Bronchial epithelial cell (primary cell): ENCODE measurements around the gene TOR4A. TPM values are rescaled to one million over a fixed set of nuclear protein-coding genes. Genes with fewer than 3 reads are reported as not detected.
A peak's percentile ranks its signal among the peaks of the same experiment; 100 is the strongest.

Experiments used
- DNase-seq: peaks from one replicate; pipeline ENCODE4 v3.0.0-alpha.2; 2010; ENCODE audit warnings: low read depth
- FAIRE-seq: peaks from 2 replicates; lab custom pipeline; 2011; peaks lifted over from hg19 to GRCh38; lab: Jason Lieb, UNC
- H3K27me3 ChIP-seq: 2 replicates; pipeline ENCODE4 v1.5.1; 2011; ENCODE audit warnings: low read length; ENCODE audit not compliant: control insufficient read depth, insufficient read depth
- H3K36me3 ChIP-seq: 2 replicates; pipeline ENCODE4 v1.5.1; 2011; ENCODE audit warnings: low read length; ENCODE audit not compliant: control insufficient read depth, insufficient read depth
- H3K4me3 ChIP-seq: 2 replicates; pipeline ENCODE4 v1.5.1; 2011; ENCODE audit warnings: mild to moderate bottlenecking, low read depth, low read length, control low read depth
- total RNA-seq: library from RNA; depleted of rRNA; stranded (reverse); fragments of >200 nt; gene quantifications from 2 replicates; pipeline ENCODE4 v1.2.1, GENCODE V29; 2014
- TF ChIP-seq, protein P1 (sequence below): IDR thresholded peaks from 2 replicates; pipeline ENCODE4 v1.5.1; 2011; ENCODE audit warnings: mild to moderate bottlenecking, moderate library complexity, low read length, control low read depth, inconsistent platforms; ENCODE audit not compliant: insufficient read depth, severe bottlenecking

TOR4A gene
- total RNA-seq, 1 donor from 2014 or later, result 18.7 TPM

DNA sequence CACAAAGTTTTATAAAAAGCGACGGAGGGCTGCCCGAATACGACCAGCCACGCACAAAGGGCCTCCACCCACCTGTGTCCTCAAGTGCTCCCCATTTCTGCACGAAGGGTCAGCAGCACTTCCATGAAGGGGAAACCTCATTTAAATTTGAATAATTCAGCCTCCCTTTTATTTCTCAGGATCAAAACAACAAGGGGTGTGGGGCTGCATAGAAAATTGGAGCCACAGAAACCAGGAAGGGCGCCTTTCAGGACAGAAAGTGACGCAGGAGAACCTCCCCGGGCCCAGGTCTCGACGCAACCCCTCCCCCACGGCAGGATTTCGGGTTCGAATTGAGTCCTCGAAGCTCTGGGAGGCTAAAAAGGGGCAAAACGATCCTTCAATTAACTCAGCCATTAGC lies 22.4 kb downstream of the TOR4A start:
- FAIRE-seq (no peak), DNase-seq (no peak)
- Histone ChIP-seq H3K36me3 (no peaks in the 10 kb centered on the region), H3K27me3 (no peaks in the 10 kb centered on the region), H3K4me3 (peak overlapping the region; percentile 75)
- TF ChIP-seq, protein P1, sequence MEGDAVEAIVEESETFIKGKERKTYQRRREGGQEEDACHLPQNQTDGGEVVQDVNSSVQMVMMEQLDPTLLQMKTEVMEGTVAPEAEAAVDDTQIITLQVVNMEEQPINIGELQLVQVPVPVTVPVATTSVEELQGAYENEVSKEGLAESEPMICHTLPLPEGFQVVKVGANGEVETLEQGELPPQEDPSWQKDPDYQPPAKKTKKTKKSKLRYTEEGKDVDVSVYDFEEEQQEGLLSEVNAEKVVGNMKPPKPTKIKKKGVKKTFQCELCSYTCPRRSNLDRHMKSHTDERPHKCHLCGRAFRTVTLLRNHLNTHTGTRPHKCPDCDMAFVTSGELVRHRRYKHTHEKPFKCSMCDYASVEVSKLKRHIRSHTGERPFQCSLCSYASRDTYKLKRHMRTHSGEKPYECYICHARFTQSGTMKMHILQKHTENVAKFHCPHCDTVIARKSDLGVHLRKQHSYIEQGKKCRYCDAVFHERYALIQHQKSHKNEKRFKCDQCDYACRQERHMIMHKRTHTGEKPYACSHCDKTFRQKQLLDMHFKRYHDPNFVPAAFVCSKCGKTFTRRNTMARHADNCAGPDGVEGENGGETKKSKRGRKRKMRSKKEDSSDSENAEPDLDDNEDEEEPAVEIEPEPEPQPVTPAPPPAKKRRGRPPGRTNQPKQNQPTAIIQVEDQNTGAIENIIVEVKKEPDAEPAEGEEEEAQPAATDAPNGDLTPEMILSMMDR, result no peak

DNA sequence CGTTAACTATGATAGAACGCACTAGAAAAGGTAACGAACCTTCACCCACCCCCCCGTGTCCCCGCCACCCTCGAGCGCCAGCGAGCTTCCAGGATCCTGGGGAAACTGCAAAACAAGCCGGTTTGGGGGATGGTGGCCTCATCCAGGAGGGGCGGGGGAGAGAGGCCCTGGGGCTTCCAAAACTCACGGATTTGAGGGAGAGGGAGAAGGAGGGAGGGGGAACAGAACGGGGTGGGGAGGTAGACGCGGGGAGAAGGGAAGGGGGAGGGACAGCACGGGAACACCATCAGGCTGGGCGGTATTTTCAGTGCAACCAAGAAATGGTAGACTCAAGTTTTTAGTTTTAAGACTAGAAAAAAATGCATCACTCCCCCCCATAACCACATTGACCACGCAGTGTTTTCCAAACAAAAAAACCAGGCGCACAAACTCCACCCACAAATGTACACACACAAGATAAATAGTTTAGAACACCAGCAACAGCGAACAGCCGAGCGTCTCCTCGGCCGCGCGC lies 23.1 kb downstream of the TOR4A start:
- TF ChIP-seq, protein P1, result no peak
- DNase-seq, result no peak
- Histone ChIP-seq H3K4me3 (peak overlapping the region; percentile 75), H3K27me3 (no peaks in the 10 kb centered on the region), H3K36me3 (no peaks in the 10 kb centered on the region)
- no peak for FAIRE-seq

DNA sequence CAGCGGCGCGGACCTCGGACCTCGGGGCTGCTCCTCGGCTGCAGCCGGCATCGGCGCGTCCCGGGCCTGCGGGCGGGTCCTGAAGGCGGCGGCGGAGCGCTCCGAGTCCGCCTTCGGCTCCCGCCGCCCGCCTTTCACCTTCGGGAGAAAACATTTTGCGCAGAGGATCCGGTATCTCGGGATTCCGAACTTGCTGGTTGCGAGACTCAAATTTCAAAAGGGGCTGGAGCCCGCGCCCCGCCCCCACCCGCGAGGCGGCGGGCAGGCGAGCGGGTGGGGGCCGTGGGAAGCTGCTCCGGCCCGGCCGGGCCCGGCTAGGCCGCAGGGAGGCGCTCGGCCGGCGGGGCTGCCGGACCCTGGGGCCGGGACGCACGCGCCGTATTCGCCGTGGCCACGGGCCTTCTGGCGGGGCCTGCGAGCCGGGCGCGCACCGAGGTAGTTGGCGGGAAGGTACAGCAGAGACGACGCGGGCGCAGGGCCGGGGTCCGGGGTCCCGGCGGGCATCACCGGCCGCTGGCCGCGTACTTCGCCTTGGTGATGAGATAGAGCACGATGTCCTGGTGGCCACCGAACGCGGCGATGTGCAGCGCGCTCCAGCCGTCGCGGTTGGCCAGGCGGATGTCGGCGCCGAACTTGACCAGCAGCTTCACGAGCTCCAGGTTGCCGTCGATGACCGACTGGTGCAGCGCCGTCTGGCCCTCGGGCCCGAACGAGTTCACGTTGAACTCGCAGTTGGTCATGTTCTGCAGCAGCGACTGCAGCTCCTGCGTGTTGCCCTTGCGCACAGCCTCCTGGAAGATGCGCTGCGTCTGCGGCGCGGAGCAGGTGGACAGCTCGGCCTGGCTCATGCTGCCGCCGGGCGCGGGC lies 23.8 kb downstream of the TOR4A start:
- H3K36me3 ChIP-seq, result no peaks in the 10 kb centered on the region

DNA sequence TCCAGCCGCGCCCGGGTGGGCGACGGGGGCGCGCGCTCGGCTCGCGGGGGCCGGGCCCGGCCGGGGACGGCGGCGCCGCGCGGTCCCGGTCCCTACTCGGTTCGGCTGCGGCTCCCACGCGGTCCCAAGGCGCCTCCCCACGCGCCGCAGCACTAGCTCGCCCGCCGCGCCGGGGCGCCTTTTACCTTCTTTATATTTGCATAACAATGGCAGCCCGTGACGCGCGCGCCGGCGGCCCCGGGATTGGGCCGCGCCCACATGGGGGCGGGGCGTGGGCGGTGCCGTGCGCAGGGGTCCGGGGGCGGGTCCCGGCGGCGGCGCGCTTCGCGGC lies 24.6 kb downstream of the TOR4A start, which contains the start of gene NRARP:
Gene NRARP, minus strand, starts transcription at position 154 of the 331 bp plus-strand sequence. CDS start 343 bp downstream, outside the sequence.
- DNase-seq (peak; percentile 42), FAIRE-seq (no peak)
- H3K27me3 ChIP-seq, result no peaks in the 10 kb centered on the region

More for the DNA sequence above, 23.8 kb downstream of the TOR4A start:
- DNase-seq (no peak), FAIRE-seq (no peak)
- peak overlapping the region; percentile 75 for H3K4me3 ChIP-seq
- TF ChIP-seq, protein P1, result peak; percentile 4
- no peaks in the 10 kb centered on the region for H3K27me3 ChIP-seq

DNA sequence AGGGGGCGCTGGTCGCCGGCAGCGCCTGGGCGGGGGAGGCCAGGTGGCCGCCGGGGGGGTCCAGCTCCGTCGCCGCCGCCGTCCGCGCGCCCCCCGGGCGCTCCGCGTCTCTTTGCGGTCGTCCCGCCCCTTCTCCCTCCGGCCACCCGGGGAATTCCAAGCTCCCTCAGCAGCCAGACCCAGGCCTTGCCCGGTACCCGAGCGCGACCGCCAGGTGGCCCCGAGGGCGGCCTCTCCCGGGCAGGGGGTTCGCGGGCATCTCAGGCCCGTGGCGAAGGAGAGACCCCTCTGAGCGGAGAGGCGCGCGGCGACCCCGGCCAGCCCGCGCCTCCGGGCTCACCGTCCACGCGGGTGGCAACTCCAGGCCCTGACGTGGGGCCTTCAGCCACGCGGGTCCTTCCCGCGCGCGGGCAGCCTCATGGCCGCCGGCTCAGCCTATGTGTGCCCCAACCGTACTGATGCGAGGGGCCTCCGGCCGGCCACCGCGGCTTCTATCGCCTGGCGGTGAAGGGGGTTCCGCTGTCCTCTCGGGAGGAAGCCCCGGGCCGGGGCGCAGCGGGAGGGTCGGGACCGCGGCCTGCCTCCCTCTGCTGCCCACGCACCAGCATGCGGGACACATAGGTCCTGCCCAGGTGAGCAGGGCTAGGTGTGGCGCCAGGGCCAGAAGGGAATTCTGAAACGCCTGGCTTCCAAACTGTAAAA lies 25.1 kb downstream of the TOR4A start:
- TF ChIP-seq, protein P1, result peak; percentile 74
- Histone ChIP-seq H3K36me3 (no peaks in the 10 kb centered on the region), H3K27me3 (no peaks in the 10 kb centered on the region), H3K4me3 (peak overlapping the region; percentile 48)
- FAIRE-seq (no peak), DNase-seq (no peak)

More for the DNA sequence above, 24.6 kb downstream of the TOR4A start, which contains the start of gene NRARP:
- TF ChIP-seq, protein P1, result no peak
- Histone ChIP-seq H3K4me3 (peak within 1 kb of the TSS; percentile 75), H3K36me3 (no peaks in the 10 kb centered on the region)
